Activated T-cell treated with anti-CD3 and anti-CD28 coated beads, Interleukin-2, amount 50 U/mL, for 72 hours (primary cell): ENCODE measurements around the gene HOXD4. TPM values are rescaled to one million over a fixed set of nuclear protein-coding genes. Genes with fewer than 3 reads are reported as not detected.

ENCODE experiments used
- ATAC-seq, 2 donors: fragments of 150-1000 bp; cut with Tn5 transposase; replicated peaks in 1 of 2; 2 replicates each; pipeline ENCODE4 v1.10.0; 2021; ENCODE audit warnings: moderate library complexity in 2 of 2, mild to moderate bottlenecking in 1 of 2
- DNase-seq, 2 donors: peaks; one replicate each; pipeline ENCODE4 v3.0.0; 2021 to 2022; ENCODE audit warnings: mixed read lengths in 1 of 2
- H3K27ac Mint-ChIP-seq: one replicate; pipeline ENCODE4 v1.8.0; 2022; ENCODE audit warnings: mild to moderate bottlenecking, moderate library complexity, mixed read lengths
- H3K27me3 Mint-ChIP-seq: one replicate; pipeline ENCODE4 v1.8.0; 2022; ENCODE audit warnings: low read depth, mixed read lengths
- H3K36me3 Mint-ChIP-seq, 2 donors: one replicate each; pipeline ENCODE4 v1.8.0; 2022; ENCODE audit warnings: mixed read lengths in 2 of 2, mild to moderate bottlenecking in 1 of 2; ENCODE audit not compliant: insufficient read depth in 2 of 2
- H3K4me1 Mint-ChIP-seq: one replicate; pipeline ENCODE4 v1.8.0; 2022; ENCODE audit warnings: low read depth, mixed read lengths
- H3K4me3 Mint-ChIP-seq, 2 donors: one replicate each; pipeline ENCODE4 v1.8.0; 2022; ENCODE audit warnings: mild to moderate bottlenecking in 2 of 2, mixed read lengths in 2 of 2, moderate library complexity in 2 of 2
- H3K9me3 Mint-ChIP-seq, 2 donors: one replicate each; pipeline ENCODE4 v1.8.0; 2022; ENCODE audit warnings: mixed read lengths in 2 of 2
- total RNA-seq, 2 donors: library from RNA; stranded (reverse); gene quantifications; one replicate each; pipeline ENCODE4 v1.2.3, GENCODE V29; 2022

HOXD4 gene
- total RNA-seq, 2 donors from 2014 or later, result not detected

DNA sequence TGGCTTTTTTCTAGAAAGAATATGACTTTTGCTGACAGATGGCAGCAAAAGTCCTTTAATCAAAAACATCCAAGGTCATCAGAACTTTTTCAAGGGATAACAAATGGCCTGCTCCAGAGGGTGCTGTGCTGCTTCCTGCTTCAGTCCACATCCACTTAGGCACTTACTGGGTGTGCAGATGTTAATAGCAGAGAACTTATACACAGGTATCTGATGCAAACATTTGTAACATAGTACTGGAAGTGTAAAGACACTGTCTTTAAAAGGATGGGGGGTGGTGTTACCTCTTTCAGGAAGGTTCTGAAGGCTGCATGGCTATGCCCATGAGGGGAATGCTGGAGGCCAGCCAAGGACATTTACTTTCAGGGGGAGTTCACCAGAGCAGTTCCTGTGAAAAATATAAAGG is 16.3 kb upstream of the HOXD4 start:
- peak overlapping the region; percentile 39 to 46 for H3K4me3 Mint-ChIP-seq
- DNase-seq, result no peak
- no peak for ATAC-seq
- no peaks in the 10 kb centered on the region for H3K9me3 Mint-ChIP-seq
- peaks cover 87% of the 10 kb centered on the region for H3K27me3 Mint-ChIP-seq
- H3K4me1 Mint-ChIP-seq, result peaks cover 55% of the 10 kb centered on the region
- no peak overlapping the region for H3K27ac Mint-ChIP-seq
- peaks cover 10 to 15% of the 10 kb centered on the region in 2 donors for H3K36me3 Mint-ChIP-seq

DNA sequence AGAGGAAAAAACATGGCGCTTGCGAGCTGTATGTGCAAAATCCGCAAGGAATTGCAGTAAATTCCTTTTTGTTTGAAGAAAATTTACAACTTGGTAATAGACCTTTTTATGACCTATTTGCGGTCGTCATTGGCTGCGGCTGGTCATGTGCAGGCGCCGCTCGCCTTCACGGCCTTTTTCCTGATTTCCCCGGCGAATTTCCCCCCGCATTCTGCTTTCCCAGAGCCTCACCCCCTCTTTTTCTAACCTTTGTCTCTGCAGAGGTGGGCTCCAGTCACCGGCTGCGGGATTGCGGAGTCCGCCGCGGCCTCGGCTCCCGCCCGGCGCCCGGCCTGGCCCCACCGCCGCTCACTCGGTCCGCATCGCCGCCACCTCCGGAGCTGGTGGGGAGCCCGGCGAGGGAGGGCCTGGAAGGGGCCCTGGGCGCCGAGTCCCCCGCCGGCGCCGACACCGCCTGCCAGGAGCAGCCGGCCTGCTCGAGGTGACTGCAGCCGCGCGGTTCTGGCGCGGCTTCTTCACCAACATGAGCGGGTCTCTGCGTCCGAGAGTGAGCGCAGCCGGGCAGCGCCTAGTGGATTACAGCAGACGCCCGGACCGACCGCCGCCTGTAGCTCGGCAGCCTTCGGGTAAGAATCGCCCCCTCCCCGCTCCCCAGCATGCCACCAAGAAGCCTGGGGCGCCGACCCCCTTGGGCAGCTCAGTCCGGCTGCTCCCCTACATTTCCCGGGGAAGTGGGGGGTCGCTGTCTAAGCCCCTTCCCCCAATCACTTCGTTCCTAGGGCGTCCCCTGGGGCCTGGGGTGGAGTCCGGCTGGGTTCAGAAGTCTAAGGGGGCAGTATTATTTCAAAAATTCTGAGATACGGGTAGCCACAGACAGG is 14.7 kb upstream of the HOXD4 start:
- Mint-ChIP-seq H3K4me1 (peaks cover 44% of the 10 kb centered on the region), H3K36me3 (peaks cover 10 to 15% of the 10 kb centered on the region in 2 donors), H3K9me3 (no peaks in the 10 kb centered on the region), H3K27ac (no peak overlapping the region), H3K4me3 (peak overlapping the region; percentile 45 to 46), H3K27me3 (peaks cover 84% of the 10 kb centered on the region)
- ATAC-seq (no peak), DNase-seq (no peak)

DNA sequence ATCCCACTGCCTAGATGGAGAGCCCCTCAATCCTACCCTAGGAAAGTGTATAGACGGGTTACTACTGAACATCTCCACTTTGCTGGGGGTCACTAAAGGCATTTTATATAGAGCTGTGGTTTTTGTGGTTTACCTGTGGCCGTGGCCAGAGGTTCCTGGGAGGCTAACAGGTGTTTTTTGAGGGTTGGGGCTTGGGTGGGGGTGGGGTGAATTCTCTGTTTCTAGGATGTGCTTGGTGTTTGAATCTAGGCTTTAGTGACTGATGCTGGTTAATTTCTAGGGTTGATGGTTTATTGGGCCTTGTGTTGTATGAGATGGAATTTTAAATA is 14.1 kb upstream of the HOXD4 start:
- Mint-ChIP-seq H3K27me3 (peaks cover 84% of the 10 kb centered on the region), H3K4me3 (peak overlapping the region; percentile 35 to 42), H3K36me3 (peaks cover 10 to 15% of the 10 kb centered on the region in 2 donors), H3K9me3 (no peaks in the 10 kb centered on the region), H3K27ac (peak overlapping the region; percentile 71), H3K4me1 (peaks cover 39% of the 10 kb centered on the region)
- ATAC-seq, result no peak
- DNase-seq, result no peak

DNA sequence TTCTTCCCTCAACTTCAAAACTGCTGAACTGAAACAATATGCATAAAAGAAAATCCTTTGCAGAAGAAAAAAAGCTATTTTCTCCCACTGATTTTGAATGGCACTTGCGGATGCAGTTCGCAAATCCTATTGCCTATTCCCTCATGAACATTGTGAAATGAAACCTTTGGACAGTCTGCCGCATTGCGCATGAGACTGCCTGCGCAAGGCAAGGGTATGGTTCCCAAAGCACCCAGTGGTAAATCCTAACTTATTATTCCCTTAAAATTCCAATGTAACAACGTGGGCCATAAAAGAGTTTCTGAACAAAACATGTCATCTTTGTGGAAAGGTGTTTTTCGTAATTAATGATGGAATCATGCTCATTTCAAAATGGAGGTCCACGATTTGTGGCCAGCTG is 13.4 kb upstream of the HOXD4 start:
- no peak for ATAC-seq
- DNase-seq, result no peak
- Mint-ChIP-seq H3K4me3 (peak overlapping the region in 1 of 2 donors; percentile 35), H3K27ac (no peak overlapping the region), H3K27me3 (peaks cover 84% of the 10 kb centered on the region), H3K4me1 (peaks cover 36% of the 10 kb centered on the region), H3K9me3 (no peaks in the 10 kb centered on the region), H3K36me3 (peaks cover 10 to 12% of the 10 kb centered on the region in 2 donors)

DNA sequence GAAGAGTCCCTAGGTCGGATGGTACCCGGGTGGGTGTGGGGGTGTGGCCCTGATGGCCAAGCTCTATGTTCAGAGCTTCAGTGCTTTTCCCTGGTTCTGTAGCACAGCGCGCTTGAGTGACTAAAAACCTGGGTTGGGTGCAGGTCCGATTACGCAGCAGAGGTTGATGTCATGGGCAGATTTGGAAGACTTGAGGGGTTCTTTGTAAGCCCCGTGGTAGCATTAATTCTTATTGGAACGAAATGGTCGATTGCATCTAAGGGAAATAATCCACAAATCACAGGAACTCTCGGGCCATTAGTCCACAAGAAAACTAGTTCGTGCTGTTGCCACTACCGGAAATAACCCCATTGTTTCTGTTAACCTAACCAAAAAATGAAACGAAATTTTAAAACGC is 12.8 kb upstream of the HOXD4 start:
- Mint-ChIP-seq H3K4me3 (peak overlapping the region; percentile 55 to 70), H3K9me3 (no peaks in the 10 kb centered on the region), H3K36me3 (peaks cover 10 to 12% of the 10 kb centered on the region in 2 donors), H3K27ac (no peak overlapping the region), H3K4me1 (peaks cover 36% of the 10 kb centered on the region), H3K27me3 (peaks cover 83% of the 10 kb centered on the region)
- DNase-seq, result no peak
- no peak for ATAC-seq

DNA sequence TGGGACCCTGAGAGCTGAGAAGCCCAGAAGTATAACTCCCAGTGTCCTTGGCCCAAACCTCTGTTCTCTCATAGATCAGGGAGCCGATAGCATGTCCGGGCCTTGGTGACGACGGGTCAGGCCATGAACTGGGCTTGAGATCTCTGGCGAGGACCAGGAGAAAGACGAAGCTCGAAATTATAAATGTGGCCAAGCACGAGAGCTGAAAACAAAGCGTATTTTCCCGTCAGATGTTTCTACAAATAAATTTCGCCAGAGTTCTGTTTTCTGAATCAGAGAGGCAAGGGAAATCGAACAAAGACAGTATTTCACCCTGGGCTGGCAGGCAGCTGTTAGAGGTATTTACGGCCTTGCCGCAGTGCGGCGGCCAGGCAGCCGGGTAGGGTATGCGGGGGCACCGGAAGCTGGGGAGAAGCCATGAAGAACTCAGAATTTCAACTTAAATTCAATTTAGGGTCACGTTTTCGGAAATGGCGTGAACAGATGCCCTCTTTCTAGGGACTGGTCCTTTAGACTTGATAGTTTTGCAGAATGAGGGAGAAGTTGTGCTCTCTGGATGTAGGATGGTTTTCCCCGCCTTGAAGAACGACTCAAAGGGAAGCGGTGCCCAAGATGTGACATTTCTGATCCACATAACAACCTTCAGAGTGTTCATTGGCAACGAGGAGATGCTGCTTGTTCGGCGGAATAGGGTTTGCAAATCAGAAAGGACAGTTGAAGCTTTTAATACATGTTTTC is 12.3 kb upstream of the HOXD4 start:
- H3K4me1 Mint-ChIP-seq, result peaks cover 36% of the 10 kb centered on the region
- H3K27ac Mint-ChIP-seq, result peak overlapping the region; percentile 61
- ATAC-seq (no peak), DNase-seq (no peak)
- peaks cover 10 to 12% of the 10 kb centered on the region in 2 donors for H3K36me3 Mint-ChIP-seq
- H3K4me3 Mint-ChIP-seq, result peak overlapping the region; percentile 55 to 70
- H3K9me3 Mint-ChIP-seq, result no peaks in the 10 kb centered on the region
- H3K27me3 Mint-ChIP-seq, result peaks cover 77% of the 10 kb centered on the region

DNA sequence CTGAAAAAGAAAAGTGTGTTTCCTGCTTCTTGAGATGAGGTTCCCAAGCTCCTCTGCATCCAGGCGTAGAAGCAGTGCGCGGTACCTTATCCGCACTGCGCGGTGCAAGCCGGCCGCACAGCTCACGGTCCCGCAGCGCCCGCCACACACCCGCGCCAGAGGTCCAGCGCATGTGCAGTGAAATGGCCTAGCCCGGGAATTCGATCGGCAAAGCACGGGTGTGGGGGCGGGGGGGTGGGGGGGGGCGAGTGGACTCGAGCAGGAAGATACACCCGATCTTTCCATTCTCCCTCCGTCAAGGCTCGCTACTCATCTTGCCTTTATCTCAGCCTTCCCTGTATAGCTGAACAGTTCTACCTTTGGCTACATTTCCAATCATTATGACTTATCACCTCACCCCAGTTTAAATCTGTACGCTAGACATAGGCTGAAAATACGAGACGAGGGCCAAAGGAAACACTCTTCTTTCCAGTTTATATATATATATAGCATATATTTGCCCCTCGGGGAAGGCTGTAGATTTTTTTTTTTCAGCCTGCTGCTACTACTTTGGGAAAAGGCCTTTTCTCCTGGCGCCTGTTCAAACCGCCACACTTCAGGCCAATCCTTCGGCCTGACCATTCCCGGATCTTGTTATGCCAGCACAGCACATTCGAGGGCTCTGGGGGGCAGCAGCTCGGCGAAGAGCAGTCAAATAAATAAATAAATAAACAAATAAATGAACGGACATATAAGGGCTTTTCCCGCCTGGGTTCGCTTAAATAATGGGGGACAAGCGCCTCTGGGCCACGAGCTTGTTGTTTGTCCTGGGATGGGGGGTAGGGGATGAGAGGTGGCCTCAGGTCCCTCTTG is 11.5 kb upstream of the HOXD4 start:
- H3K4me1 Mint-ChIP-seq, result peaks cover 36% of the 10 kb centered on the region
- peaks cover 10 to 12% of the 10 kb centered on the region in 2 donors for H3K36me3 Mint-ChIP-seq
- H3K9me3 Mint-ChIP-seq, result no peaks in the 10 kb centered on the region
- ATAC-seq (no peak), DNase-seq (no peak)
- H3K27me3 Mint-ChIP-seq, result peaks cover 73% of the 10 kb centered on the region
- peak overlapping the region; percentile 9 to 67 for H3K4me3 Mint-ChIP-seq
- H3K27ac Mint-ChIP-seq, result no peak overlapping the region

DNA sequence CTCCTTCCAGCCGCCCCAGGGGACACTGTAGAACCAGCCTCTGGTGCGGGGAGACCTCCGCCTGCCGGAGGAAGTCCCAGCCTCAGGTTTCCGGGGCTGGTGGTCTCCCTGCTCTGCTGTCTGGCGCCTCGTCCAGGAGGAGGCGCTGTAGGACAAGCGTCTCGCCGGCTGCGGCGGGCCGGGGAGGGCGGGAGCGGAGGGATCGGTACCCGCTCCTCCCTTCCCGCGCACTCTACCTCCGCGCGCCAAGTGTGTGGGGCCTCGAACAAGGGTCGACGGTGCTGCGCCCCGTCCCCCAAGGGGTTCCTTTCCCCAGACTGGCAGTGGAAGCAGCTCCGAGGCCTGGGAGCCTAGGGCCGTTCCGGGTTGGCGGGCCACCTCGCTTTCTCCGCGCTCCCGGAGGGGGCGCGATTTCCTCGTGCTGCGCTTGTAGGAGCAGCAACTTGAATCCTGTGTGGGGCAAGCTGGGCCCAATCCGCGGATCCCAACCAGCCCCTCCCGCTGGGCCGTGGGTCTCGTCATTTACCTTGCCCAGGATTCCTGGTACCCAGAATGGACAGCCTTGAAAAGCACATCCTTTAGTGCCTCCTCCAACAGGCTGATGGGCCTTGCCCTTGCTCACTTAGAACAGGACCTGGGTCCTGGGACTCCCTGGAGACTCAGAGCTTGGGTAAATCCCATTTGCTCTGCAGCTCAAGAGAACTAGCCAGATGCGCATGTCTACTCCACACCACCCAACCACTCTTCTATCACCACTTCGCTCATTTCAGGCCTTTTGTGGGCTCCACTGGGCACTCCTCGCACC is 10.6 kb upstream of the HOXD4 start:
- peak; percentile 92 for ATAC-seq
- H3K36me3 Mint-ChIP-seq, result peaks cover 10 to 11% of the 10 kb centered on the region in 2 donors
- H3K4me1 Mint-ChIP-seq, result peaks cover 29% of the 10 kb centered on the region
- peak overlapping the region; percentile 9 to 67 for H3K4me3 Mint-ChIP-seq
- peaks cover 73% of the 10 kb centered on the region for H3K27me3 Mint-ChIP-seq
- peak; percentile 79 to 82 for DNase-seq
- H3K9me3 Mint-ChIP-seq, result no peaks in the 10 kb centered on the region
- H3K27ac Mint-ChIP-seq, result no peak overlapping the region

DNA sequence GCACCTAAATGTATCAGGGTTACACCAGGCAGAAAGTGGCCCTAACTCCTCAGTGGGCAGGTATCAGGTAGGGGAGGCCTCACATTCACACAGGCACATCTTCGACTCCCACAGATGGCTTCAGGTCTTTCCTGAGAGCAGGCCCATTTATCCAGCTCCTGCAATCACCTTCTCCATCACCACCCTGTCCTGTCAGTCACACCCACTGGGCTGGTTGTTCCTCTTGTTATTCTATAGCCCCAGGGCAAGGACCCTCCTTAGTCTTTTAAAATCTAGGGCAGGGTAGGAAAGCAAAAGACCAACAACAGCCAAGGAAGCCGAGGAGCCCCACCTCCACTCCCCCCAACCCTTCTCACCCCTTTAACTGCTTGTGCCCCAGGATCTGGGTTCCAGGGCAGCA is 9.1 kb upstream of the HOXD4 start:
- Mint-ChIP-seq H3K4me3 (no peak overlapping the region), H3K27ac (no peak overlapping the region), H3K27me3 (peaks cover 77% of the 10 kb centered on the region), H3K9me3 (no peaks in the 10 kb centered on the region), H3K36me3 (peaks cover 9 to 10% of the 10 kb centered on the region in 2 donors), H3K4me1 (peaks cover 22% of the 10 kb centered on the region)
- ATAC-seq, result no peak
- no peak for DNase-seq

DNA sequence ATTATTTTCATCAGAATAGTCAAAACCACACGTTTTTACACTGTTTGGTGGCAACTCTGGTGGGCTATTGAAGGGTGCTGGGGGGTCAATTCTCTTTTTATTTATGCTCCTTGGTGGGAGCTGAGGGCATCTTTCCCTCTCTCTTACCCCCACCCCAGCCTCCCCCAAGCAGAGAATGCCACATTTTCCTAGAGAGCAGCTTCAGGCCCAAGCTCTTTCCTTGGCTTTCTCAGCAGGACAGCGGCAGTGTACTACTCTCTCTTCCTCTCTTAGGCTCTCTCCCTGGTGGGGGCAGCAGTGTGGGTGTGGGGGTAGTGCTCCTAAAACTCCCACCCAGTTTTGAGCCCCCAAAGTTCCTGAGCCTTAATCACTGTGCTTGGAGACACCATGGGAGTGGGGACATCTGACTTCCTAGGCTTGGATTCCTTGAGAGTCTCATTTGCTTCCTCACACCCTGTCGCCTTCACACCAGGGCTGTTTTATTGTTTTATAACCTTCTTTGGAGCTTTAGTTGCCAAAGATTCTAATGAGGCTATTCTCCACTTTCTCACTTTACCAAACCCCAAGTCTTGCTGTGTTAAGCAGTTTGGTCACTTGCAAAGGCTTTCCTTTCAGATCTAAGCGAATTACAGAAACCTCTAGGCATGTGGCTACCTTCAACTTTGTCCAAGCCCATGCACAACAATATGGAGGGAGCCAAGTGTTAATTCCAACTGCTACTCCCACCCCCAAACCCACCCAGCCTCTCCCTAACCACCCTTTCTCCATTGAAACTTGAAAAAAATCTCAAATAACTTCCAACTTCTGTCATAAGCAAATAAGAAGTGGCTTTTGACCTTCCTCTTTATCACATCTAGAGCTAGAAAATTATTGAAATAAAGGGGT is 6.0 kb upstream of the HOXD4 start:
- no peaks in the 10 kb centered on the region for H3K9me3 Mint-ChIP-seq

DNA sequence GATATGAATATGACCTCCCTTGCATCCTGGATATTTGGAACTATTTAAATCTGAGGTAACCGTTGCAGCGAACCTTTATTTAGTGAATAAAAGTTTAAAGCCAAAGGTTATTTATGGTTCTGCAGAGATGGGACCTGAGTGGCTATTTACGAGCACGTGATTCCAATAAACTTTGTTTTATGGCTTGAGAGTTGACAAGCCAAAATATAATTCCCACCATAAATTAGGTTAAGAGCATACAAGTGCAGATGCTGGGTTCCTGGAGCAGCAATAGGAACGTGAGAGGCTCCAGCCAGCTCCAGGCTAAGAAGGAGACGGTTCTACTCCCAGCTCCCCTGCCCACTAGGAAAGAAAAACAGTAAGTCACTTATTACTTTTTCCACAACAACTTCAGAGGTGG is 5.2 kb upstream of the HOXD4 start:
- no peaks in the 10 kb centered on the region for H3K36me3 Mint-ChIP-seq
- H3K4me3 Mint-ChIP-seq, result no peak overlapping the region
- H3K27ac Mint-ChIP-seq, result no peak overlapping the region
- ATAC-seq (no peak), DNase-seq (no peak)
- peaks cover 4% of the 10 kb centered on the region for H3K4me1 Mint-ChIP-seq
- H3K27me3 Mint-ChIP-seq, result peaks cover 88% of the 10 kb centered on the region
- H3K9me3 Mint-ChIP-seq, result no peaks in the 10 kb centered on the region

More for the DNA sequence above, 6.0 kb upstream of the HOXD4 start:
- no peak overlapping the region for H3K27ac Mint-ChIP-seq
- H3K27me3 Mint-ChIP-seq, result peaks cover 84% of the 10 kb centered on the region
- ATAC-seq, result no peak
- H3K4me3 Mint-ChIP-seq, result no peak overlapping the region
- H3K4me1 Mint-ChIP-seq, result peaks cover 4% of the 10 kb centered on the region
- no peaks in the 10 kb centered on the region for H3K36me3 Mint-ChIP-seq
- DNase-seq, result no peak
